Activated CD4-positive, CD25-positive, alpha-beta regulatory T cell treated with anti-CD3 and anti-CD28 coated beads, Interleukin-2, amount 50 U/mL, for 24 hours (primary cell): ENCODE results near the gene TENM4.
"Not testable (repeated sequence)": the region's sequence is repeated elsewhere in the genome, so short reads cannot be mapped to it uniquely, and the experiment has no call there.

Experiments
- ATAC-seq, 2 donors: fragments of 150-1000 bp; cut with Tn5 transposase; one replicate each; pipeline ENCODE4 v1.10.0; 2021; ENCODE audit warnings: mild to moderate bottlenecking in 1 of 2, moderate library complexity in 1 of 2

TENM4 gene

DNA sequence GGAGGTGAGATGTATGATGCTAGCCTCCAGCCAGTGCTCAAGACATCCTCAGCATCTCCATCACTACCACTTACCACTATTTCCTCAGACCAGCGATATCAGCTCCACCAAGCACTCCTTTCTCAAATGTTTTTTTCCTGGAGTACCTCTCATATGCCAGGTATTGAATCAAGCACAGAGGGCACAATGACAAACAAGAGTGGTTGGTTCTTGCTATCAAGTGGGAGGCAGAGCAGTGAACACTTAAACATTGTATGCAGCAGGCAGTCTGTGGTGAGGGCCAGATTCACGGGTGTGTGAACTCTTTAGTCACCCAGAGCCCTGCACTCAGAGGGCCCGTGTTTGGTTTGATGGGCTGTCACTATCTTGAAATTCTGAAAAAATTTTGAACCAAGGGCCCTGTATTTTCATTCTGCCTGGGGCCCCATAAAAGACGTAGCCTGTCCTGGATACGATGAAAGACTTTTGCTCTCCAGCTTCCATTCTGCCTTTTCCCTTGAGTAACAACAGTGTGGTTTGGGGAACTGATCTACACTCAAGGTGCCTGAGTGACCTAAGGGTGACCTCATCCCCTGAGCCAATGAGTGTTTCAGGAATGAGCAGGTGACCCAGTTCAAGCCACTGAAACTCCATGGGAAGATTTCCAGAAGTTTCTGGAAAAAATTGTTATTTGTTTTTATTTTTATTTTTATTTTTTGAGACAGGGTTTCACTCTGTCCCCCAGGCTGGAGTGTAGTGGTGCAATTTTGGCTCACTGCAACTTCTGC is 517.8 kb downstream of the TENM4 start:
- no peak for ATAC-seq

DNA sequence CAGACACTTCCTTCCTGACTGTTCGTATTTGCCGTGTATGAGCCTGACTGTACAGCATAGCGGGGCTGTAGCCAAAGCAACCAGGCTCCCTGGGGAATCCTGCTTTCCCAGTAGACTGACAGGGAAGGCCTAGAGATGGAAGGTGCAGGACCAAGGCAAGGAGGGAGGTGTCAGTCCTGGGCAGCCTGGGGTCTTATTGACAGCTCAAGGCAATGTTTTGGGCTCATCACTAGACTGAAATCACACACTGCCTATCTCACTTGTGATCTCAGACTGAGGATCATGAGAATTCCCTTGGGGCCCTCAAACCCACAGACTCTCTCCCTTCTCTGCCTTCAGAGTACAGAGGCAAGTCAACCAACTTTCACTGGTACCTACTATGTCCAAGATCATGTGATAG is 519.3 kb downstream of the TENM4 start:
- no peak for ATAC-seq

DNA sequence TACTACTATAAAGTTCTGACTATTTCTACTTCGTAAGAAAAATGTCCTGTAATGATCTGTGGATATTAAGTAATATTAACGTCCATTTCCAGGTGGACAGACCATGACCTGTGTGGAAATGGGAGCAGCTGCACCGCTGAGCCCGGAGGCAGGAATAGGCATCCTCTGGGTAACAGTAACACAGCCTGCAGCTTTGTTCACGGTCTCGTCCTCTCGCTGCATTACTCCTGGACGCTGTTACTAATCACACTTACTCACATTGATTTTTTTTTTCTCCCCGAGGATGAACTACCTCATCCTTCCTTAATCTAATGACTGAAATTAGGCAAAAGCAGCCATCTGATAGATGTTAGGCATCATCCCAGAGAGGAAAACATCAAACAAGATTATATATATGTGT is 520.5 kb downstream of the TENM4 start:
- no peak for ATAC-seq

DNA sequence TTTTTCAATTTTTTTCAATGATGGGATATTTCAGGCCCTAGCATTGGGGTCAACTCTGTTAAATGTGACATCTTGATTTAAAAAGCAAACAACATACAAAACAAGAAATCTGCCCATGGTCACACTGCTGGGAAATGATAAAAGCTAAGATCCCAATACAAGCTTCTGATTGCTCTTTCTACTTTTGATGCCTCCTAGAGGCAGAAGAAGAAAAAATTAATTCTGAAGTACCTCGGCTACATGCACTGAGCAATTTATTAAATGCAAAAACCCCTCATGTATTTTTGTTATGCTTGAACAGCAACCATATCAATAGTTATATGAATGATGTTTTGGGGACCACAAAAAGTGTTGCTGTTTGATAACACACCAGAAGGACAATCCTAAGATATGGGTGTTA is 524.1 kb downstream of the TENM4 start:
- no peak for ATAC-seq

DNA sequence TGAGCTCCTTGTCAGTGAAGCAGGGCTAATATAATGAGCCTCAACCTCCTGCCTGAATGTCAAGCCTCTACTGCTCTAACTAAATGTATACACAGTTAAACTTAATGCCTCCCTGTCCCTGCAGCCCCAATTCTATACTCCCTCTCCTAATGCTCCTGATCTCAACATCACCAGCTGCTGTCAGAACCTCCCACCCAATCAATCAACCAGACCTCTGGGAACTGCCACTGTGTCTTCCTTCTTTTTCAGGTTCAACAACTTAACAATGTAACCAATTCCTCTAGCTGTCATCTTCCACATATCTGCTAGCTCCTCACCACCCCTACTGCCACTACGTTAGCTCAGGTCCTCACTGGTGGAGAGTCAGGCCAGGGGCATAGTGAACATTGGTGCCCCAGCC is 526.3 kb downstream of the TENM4 start:
- no peak for ATAC-seq

DNA sequence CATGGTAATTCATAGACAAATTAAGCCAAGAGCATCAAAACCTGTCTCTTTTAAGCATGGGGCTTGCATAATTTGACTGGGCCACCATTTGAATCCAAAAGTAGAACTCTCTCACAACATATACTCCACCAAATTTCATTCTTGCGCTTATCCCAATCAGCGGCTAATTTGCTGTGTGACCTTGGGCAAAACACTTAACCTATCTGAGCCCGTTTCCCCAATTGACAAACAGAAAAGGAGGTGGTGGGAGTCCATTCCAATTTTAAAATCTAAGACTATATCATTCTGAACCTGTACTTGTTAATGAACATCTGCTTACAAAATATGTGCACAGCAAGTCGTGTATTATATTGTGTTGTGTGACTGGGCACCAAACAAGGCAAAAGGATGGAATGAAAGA is 528.1 kb downstream of the TENM4 start:
- ATAC-seq: no peak

DNA sequence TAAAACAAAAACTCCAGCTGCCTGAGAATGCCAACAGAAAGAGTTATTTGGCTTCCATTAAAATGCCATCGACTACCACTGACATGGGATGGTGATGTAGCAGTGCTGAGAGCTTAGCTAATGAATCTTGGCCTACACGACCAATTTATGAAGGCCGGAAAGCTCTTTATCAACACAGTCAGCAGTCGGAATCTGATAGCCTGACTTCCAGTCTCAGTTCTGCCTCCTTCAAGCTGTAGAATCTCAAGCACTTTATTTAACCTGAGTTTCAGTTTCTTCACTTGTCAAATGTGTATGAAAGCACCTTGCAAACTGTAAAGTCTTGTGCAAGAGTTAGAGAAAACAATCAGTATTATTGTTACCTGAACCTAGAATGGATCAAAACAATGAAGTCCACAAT is 530.5 kb downstream of the TENM4 start:
- no peak for ATAC-seq

DNA sequence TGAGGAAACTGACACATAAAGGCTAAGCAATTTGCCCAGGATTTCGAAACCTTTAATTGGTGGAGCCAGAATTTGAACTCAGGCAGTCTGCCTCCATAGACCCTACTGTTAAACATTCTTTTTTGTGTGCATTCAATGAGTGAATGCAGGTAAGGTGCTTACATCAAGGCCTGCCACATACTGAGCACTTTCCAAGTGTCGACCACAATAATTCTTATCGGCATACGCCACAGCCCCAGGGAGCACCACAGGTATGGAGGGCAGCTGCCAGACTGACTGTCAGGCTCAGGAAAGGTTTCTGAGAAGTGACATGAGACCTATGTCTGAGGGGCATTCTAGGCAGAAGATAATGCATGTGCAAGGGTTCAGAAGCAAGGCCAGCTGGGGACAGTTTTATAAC is 531.4 kb downstream of the TENM4 start:
- no peak for ATAC-seq

DNA sequence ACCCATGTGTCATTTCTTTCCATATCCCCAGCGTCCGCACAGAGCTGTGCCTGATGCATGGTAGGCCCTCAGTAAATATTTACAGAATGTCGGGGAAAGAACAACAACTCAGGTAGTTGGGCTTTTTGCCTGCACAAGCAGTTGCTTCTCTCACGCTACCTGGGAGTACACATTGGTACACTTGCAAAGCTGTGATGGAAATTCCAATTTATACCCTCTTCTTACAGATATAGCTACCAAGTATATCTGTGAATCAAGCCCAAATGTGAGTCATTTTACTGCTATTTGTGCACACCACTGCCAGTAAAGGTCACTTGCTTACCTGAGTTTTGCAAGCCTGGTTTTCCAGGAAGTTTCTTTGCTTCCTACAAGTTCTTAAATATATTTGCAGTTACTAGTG is 533.2 kb downstream of the TENM4 start:
- no peak for ATAC-seq

DNA sequence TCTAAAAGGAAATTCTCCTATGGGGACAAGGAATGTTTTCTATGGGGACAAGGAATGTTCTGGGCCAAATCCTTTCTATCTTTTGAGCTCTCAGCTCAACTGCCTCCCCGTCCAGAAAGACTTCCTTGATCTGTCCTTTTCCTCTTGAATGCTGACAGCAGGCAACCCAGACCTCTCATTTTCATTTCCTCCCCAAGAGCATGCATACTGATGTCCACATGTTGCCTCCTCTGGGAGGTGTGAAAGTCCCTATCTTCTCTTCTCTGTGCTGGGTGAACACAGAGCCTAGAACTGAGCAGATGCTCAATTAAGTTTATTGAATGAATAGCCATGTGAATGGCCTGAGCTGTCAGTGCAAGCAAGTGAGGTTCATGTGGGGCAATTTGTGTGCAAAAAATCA is 534.3 kb downstream of the TENM4 start:
- ATAC-seq: no peak

DNA sequence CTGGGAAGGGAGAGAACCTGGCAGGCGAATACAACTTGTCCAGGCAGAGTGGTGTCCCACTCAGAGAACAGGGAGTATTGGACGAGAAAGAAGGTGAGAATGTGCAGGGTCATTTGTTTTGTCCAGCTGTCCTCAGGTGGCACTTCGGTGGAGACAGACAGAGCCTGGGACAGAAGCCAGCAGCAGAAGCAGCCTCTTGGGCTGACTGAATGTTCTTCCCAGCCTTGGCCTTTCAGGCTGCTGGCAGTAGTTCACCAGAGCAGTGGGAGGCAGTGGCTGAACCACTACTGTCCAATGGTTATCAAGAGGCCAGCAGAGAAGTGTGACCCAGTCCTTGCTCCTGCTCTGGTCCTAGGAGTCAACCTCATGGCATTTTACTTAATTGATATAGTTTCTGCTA is 535.1 kb downstream of the TENM4 start:
- ATAC-seq: no peak

DNA sequence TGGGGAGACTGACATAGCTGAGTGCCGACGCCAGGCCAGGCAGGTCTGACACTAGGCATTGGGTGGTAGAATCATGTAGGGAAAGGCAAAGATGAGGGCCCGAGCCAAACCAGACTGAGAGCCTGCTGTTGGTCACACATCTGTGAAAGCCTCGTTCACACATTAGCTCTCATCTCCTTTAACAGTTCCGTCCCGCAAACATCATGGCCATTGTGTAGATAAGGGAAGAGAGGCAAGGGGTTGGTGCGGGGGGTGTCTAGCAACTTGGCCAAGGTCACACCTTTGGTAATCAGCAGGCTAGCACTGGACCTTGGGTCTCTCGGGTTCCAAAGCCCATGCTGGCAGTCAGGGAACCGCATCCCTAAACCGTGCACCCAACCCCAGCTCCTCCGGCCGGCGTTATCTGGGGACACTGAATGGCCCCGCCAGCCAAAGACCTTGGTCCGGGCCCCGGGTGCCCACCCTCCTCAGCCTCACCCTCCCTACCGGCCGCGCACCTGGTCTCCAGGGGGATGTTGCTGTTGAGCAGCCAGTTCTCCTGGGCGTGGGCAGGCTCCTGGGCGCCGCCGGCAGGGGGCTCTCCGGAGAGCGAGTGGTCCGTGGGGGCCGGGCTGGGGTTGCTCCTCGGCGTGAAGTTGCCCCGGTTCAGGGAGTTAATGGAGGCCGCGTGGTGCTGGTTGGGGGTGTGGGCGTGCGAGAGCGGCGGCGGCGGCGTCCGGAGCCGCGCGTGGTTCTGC is 537.9 kb downstream of the TENM4 start:
- ATAC-seq: no peak

DNA sequence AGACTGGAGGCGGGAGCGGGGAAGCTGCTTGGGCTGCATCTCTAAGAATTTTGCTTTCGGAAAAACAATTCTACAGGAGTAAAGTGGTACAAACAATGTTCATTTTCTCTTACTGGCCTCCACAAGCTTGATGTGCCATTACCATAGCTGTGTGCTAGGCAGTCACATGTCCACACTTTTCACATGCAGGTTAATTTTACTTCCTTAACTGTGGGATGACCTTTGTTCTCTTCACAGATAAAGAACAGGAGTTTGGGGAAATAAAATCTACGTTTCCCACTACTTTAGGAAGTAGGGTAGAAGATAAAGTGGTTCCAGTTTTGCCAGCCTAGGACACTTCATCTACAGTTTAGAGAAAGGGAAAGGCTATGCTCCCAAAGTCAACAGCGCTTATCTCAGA is 539.0 kb downstream of the TENM4 start:
- ATAC-seq: no peak

DNA sequence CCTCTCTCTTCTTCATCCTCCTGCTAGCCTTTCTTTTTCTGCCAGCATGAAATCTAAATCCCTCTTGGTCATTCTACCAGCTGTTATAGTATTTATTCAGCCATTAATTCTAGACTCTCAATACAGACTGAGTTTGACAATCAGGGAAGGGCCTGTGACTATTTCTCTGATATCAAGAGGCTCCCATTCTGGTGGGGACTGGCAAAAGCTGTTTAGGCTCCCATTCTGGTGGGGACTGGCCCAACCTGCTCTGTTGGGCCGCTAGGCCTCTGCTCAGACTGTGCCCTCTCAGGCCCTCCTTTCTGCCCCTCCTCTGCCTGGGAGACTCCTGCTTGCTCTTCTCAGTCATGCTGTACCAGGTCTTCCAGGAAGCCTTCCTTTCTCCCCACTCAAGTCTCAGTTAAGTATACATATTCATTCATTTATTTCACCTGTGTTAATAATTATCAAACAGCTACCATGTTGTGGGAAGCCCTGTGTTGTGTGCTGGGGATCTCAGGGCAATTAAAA is 542.5 kb downstream of the TENM4 start:
- ATAC-seq: no peak

DNA sequence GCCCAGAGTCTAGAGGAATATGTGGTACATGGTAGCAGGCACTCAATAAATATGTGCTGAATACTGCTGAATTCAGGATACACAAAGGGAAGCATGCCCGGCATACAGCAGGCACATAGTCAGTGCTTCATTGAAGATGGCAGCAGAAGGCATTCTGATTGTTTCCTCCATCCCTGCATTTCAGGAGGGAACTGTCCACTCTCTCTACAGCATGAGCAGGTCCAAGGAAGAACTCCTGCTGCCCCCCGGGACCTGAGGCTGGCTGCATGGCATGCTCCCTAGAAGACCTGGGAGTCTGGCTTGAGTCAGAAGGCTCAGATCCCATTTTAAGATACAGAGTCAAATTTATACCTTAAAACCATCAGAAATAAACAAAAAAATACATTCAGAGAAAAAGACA is 546.8 kb downstream of the TENM4 start:
- no peak for ATAC-seq

DNA sequence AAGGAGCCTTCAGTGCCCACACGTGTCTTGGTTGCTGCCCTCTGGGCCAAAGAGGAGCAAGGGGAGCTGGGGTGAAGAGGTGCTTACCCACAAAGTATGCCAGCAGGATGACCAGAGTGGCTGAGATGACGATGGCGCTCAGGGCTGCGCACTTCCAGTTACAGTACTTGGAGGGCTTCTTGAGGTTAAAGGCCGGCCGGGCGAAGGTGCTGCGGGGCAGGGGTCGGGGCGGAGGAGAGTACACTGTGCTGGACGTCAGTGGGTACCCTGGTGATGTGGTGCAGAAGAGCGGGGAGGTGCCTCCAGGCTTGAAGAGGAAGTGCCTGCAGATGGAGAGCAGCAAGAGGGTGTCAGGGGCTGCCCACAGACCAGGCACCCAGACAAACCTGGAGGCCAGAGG is 551.1 kb downstream of the TENM4 start:
- no peak for ATAC-seq

DNA sequence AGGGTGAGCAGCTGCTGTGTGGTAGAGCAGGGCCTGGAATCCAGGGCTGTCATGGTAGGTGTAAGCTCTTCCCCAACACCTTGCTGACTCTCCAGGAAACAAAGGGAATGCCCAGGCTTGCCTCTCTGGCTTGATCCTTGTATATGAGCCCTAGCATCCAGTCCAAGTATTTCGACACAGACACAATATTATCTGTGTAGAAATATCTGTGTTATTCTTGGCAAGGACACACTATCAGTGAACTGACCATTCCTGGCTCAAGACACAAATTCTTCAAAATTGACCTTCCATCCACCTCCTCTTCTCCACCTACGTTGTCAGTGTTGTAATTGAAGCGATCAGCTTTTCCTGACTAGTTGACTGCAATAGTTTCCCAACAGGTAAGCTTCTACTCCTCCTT is 554.2 kb downstream of the TENM4 start:
- no peak for ATAC-seq

DNA sequence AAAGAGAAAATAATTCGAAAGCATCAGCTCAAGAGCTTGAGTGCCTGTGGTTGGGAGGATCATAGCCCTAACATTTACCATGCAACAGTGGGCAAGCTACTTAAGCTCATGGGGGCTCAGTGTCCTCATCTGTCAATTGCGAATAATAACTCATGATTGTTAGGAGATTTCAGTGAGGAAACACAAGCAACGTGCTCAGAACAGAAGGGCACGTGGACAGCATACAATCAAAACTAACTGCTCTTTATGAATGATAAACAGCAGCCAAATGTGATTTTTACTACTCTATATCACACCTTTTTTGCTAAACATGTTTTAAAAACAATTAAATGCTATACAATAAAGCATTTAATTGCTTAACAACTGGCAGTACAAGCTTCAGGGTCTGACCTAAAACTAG is 556.1 kb downstream of the TENM4 start:
- ATAC-seq: no peak

DNA sequence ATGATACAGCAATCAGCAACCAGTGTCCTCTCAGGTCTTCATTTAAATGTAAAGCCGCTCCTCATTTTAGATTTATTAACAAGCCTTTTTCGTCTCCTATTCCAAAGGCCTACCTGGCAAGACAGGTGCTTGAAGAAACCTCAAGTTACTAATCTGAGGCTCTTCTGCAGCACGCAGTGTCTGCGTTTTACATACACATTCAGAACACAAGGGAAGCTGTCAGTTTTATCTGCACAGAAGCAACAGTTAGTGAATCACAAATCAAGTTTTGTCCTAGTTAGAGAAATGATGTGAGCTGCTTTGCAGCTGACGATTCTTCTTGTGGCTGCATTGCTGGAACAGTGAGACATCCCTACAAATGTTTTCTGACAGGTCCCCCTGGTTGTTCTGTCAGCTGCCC is 557.3 kb downstream of the TENM4 start:
- no peak for ATAC-seq

DNA sequence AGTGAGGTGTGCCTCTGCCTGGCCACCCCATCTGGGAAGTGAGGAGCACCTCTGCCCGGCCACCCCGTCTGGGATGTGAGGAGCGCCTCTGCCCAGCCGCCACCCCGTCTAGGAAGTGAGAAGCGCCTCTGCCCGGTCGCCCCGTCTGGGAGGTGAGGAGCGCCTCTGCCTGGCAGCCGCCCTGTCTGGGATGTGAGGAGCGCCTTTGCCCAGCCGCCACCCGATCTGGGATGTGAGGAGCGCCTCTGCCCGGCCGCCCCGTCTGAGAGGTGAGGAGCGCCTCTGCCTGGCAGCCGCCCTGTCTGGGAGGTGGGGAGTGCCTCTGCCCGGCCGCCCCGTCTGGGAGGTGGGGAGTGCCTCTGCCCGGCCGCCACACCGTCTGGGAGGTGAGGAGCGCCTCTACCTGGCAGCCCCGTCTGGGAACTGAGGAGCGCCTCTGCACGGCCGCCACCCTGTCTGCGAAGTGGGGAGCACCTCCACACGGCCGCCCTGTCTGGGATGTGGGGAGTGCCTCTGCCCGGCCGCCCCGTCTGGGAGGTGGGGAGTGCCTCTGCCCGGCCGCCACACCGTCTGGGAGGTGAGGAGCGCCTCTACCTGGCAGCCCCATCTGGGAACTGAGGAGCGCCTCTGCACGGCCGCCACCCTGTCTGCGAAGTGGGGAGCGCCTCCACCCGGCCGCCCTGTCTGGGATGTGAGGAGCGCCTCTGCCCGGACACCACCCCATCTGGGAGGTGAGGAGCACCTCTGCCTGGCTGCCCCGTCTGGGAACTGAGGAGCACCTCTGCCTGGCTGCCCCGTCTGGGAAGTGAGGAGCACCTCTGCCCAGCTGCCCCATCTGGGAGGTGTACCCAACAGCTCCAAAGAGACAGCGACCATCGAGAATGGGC is 561.5 kb downstream of the TENM4 start:
- not testable (repeated sequence) for ATAC-seq

DNA sequence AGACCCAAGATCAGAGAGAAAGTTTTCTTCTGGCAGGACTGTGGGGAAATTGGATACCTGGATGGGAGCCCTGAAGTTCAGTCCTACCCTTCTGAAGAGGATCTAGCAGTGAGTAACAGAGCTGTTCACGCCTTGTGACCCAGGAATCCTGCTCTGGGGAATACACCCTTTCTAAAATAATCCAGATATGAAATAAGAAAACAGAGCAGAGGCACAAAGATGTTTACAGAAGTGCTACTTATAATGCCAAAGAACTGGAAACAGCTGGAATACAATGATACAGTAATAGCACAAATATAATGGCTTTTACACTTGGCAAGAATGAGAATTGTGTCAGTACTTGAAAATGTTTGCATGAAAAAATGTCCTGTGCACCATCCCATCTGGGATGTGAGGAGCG is 562.2 kb downstream of the TENM4 start:
- ATAC-seq: no peak

DNA sequence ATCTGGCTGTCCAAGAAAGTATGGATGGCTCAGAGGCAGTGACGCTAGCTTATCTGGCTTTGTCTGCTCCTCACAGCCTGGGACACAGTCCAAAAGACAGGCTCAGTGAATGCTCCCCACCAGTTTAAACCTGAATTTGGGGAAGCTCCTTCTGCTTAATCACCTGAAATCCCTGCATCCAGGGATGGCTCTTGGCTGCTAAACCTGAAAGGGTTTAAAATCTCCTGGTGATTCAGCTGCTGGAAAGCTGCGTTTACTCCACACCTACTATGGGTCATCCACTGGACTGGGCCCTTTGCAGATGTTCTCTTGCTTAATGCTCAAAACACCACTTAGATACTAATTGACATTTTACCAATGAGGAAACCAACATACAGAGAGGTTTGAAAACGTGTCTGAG is 564.2 kb downstream of the TENM4 start:
- no peak for ATAC-seq

DNA sequence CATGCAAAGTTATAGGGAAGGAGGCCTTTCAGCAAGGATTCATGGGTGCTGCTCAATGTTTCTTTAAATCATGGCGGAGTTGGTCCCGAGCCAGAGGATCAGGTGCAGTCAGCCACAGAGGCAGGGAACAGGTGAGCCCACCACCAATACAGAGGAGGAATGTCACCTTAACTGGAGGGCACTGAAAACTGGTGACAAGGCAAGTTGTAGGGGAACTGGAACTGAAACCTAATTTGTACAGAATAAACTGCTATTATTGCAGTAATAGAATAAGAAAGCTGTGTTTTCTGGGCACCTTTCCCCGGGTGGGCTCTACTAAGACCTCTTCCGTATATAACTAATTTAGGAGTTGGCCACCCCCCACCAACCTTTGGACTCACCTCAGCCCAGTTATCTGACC is 570.2 kb downstream of the TENM4 start:
- no peak for ATAC-seq
